Prostate gland (tissue), 2 donors: ENCODE measurements around the gene DPH1. TPM values are rescaled to one million over a fixed set of nuclear protein-coding genes. Genes with fewer than 3 reads are reported as not detected.

Source experiments
- DNase-seq: peaks from one replicate; pipeline ENCODE4 v3.0.0-alpha.2; 2019; ENCODE audit warnings: low spot score
- H3K27ac ChIP-seq, 2 donors: fragments of 200-600 bp; sonication (generic); 2 replicates each; pipeline ENCODE4 v1.5.1; 2017 to 2019
- H3K27me3 ChIP-seq: fragments of 200-600 bp; sonication (generic); replicated peaks from 2 replicates; pipeline ENCODE4 v1.5.1; 2019; ENCODE audit not compliant: insufficient read depth
- H3K36me3 ChIP-seq, 2 donors: fragments of 200-600 bp; sonication (generic); 1 replicate in 1 of 2; 2 replicates in 1 of 2; pipeline versions ENCODE4 v1.5.1 to v1.8.1; 2017 to 2019
- H3K4me1 ChIP-seq: fragments of 200-600 bp; sonication (generic); replicated peaks from 2 replicates; pipeline ENCODE4 v1.5.1; 2019
- H3K4me3 ChIP-seq, 2 donors: fragments of 200-600 bp; sonication (generic); 2 replicates each; pipeline ENCODE4 v1.5.1; 2017 to 2019
- H3K9me3 ChIP-seq: fragments of 200-600 bp; sonication (generic); 2 replicates; pipeline ENCODE4 v1.5.1; 2017
- POLR2A ChIP-seq: fragments of 450-650 bp; IDR thresholded peaks from one replicate; pipeline ENCODE4 v1.6.1; 2016; ENCODE audit warnings: antibody characterized with exemption, mild to moderate bottlenecking
- POLR2AphosphoS5 ChIP-seq: sonication (generic); formaldehyde crosslinking; IDR thresholded peaks from one replicate; pipeline ENCODE4 v1.6.1; 2017; ENCODE audit warnings: antibody characterized with exemption
- WGBS: methylation state at CpG from one replicate; pipeline ENCODE4 v1.1.5; 2018; 5-methylcytosine and 5-hydroxymethylcytosine counted together
- intact Hi-C: fragments of 100-400 bp; cut with DNase I; formaldehyde crosslinking; loops from one replicate; pipeline ENCODE4 v1.14.2; 2022
- total RNA-seq, 2 donors: library from RNA; depleted of rRNA; stranded (reverse); fragments of >200 nt; gene quantifications; one replicate each; pipeline ENCODE4 v1.1.0, GENCODE V29; 2016
- TF ChIP-seq, protein P1 (sequence below), 4 experiments: fragments of 200-600 bp in 2 of 4; fragments of 450-650 bp in 2 of 4; sonication (generic) in 2 of 4; IDR thresholded peaks; 1 replicate in 3 of 4; 2 replicates in 1 of 4; pipeline ENCODE4 v1.5.1; 2016 to 2019; ENCODE audit warnings: antibody characterized with exemption in 4 of 4, mild to moderate bottlenecking in 2 of 4, moderate library complexity in 2 of 4

DPH1 gene
- total RNA-seq, 2 donors from 2014 or later: 61.4 to 84.1 TPM

DNA sequence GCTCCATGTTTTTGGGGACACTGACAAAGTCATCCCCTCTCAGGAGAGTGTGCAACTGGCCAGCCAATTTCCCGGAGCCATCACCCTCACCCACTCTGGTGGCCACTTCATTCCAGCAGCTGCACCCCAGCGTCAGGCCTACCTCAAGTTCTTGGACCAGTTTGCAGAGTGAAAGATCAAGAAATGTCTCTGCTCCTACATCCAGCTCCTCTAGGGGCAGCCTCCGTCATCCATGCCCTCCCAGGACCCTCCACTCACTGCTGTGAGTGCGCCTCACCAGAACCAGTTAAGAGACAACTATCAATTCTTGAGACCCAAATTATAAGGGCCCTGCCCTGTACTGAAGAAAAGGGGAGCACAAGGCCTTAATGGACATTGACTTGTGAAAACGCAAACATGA is 13.0 kb downstream of the DPH1 start:
- 75% methylated on average over 5 of the region's 5 CpGs for WGBS
- peaks cover 8% of the 10 kb centered on the region for H3K4me1 ChIP-seq
- DNase-seq: no peak
- H3K27me3 ChIP-seq: no peaks in the 10 kb centered on the region
- no peaks in the 10 kb centered on the region for H3K36me3 ChIP-seq
- H3K4me3 ChIP-seq: peak overlapping the region in 1 of 2 donors; percentile 66
- intact Hi-C loops: loop anchor here (5.0 kb wide), 1 partner anchor 136 kb away; no protein-coding TSS in a partner anchor
- peak overlapping the region; percentile 86 to 89 for H3K27ac ChIP-seq
- TF ChIP-seq POLR2A (no peak), POLR2AphosphoS5 (no peak)
- TF ChIP-seq, protein P1, sequence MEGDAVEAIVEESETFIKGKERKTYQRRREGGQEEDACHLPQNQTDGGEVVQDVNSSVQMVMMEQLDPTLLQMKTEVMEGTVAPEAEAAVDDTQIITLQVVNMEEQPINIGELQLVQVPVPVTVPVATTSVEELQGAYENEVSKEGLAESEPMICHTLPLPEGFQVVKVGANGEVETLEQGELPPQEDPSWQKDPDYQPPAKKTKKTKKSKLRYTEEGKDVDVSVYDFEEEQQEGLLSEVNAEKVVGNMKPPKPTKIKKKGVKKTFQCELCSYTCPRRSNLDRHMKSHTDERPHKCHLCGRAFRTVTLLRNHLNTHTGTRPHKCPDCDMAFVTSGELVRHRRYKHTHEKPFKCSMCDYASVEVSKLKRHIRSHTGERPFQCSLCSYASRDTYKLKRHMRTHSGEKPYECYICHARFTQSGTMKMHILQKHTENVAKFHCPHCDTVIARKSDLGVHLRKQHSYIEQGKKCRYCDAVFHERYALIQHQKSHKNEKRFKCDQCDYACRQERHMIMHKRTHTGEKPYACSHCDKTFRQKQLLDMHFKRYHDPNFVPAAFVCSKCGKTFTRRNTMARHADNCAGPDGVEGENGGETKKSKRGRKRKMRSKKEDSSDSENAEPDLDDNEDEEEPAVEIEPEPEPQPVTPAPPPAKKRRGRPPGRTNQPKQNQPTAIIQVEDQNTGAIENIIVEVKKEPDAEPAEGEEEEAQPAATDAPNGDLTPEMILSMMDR (IDR thresholded peaks at IDR 0.05): no peak
- no peaks in the 10 kb centered on the region for H3K9me3 ChIP-seq

DNA sequence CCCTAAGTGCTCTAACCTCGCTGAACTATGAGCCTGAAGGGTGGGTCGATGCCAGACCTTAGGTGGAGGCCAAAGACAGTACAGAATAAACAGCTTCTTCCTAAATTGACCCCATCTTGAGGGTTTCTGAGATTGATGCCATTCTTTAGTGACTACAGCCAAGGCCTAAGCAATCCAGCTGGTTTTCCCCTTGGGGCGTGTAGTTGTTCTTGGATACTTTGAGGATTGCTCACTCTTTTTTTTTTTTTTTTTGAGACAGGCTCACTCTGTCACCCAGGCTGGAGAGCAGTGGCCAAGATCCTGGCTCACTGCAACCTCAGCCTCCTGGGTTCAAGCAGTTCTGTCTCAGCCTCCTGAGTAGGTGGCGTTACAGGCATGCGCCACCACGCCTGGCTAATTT is 13.8 kb downstream of the DPH1 start:
- H3K36me3 ChIP-seq: no peaks in the 10 kb centered on the region
- WGBS: 80% methylated on average over 6 of the region's 6 CpGs
- no peak overlapping the region for H3K27ac ChIP-seq
- intact Hi-C loops: loop anchor here (5.0 kb wide), 1 partner anchor 136 kb away; no protein-coding TSS in a partner anchor
- DNase-seq: no peak
- H3K4me3 ChIP-seq: no peak overlapping the region
- H3K4me1 ChIP-seq: peaks cover 8% of the 10 kb centered on the region
- no peaks in the 10 kb centered on the region for H3K27me3 ChIP-seq
- no peaks in the 10 kb centered on the region for H3K9me3 ChIP-seq
- TF ChIP-seq, protein P1 (IDR thresholded peaks at IDR 0.05): no peak
- TF ChIP-seq POLR2A (no peak), POLR2AphosphoS5 (no peak)

DNA sequence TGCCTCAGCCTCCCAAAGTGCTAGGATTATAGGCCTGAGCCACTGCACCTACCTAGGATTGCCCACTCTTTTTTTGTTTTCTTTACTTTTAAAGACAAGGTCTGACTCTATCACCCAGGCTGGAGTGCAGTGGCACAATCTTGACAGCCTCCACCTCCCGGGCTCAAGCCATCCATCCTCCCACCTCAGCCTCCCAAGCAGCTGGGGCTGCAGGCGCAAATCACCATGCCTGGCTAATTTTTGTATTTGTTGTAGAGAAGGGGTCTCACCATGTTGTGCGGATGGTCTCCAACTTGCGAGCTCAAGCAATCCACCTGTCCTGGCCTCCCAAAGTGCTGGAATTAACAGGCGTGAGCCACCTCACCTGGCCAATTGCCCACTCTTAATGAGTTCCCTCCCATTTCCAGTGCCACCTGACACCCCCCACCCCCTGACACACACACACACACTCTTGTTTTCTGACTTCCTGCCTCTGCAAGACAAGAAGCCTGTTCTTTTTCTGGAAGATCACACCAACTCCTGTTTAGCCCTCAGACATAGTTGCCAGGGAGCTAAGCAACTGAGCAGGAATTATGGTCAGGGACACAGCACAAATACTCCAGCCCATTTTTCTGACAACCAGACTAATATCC is 14.4 kb downstream of the DPH1 start:
- intact Hi-C loops: loop anchor here (5.0 kb wide), 1 partner anchor 137 kb away; no protein-coding TSS in a partner anchor
- H3K4me3 ChIP-seq: no peak overlapping the region
- no peak overlapping the region for H3K27ac ChIP-seq
- 95% methylated on average over 5 of the region's 5 CpGs for WGBS
- no peaks in the 10 kb centered on the region for H3K9me3 ChIP-seq
- H3K36me3 ChIP-seq: no peaks in the 10 kb centered on the region
- H3K27me3 ChIP-seq: no peaks in the 10 kb centered on the region
- H3K4me1 ChIP-seq: peaks cover 8% of the 10 kb centered on the region
- no peak for DNase-seq
- TF ChIP-seq, protein P1 (IDR thresholded peaks at IDR 0.05): no peak
- TF ChIP-seq POLR2A (no peak), POLR2AphosphoS5 (no peak)

DNA sequence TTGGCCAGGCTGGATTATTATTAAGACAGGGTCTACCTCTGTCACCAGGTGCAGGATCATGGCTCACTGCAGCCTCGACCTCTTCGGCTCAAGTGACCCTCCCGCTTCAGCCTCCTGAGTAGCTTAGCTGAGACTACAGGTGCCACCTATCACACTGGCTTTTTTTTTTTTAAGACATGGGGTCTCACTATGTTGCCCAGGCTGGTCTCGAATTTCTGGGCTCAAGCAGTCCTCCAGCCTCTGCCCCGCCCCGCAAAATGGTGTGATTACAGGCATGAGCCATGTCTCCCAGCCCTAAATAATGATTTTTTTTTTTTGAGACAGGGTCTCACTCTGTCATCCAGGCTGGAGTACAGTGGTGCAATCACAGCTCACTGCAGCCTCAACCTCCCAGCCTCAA is 17.6 kb downstream of the DPH1 start:
- H3K27ac ChIP-seq: no peak overlapping the region
- 97% methylated on average over 6 of the region's 6 CpGs for WGBS
- H3K4me1 ChIP-seq: peaks cover 10% of the 10 kb centered on the region
- no peaks in the 10 kb centered on the region for H3K9me3 ChIP-seq
- TF ChIP-seq POLR2AphosphoS5 (no peak), POLR2A (no peak)
- TF ChIP-seq, protein P1 (IDR thresholded peaks at IDR 0.05): no peak
- no peak overlapping the region for H3K4me3 ChIP-seq
- no peak for DNase-seq
- no peaks in the 10 kb centered on the region for H3K27me3 ChIP-seq
- intact Hi-C loops: no loop called here
- H3K36me3 ChIP-seq: no peaks in the 10 kb centered on the region

DNA sequence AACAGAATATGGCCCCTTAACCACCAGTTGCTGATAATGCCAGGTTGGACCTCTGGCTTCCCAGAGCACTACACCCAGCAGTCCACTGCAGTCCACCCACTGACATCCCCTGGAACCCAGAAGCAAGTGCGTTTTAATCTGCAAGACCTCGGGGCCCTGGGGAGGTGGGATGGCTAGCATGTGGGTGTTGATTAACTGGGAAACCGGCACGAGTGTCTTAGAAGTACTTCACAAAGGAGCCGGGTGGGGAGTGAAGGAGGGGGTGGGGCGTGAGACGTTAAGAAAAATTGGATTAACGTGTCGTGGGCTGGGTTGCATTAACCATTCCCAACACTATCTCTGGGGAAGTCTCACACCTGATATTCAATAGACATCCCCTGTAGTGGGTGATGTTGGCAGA is 18.9 kb downstream of the DPH1 start:
- DNase-seq: no peak
- WGBS: 10% methylated on average over 9 of the region's 9 CpGs
- Histone ChIP-seq H3K36me3 (no peaks in the 10 kb centered on the region), H3K27me3 (no peaks in the 10 kb centered on the region), H3K27ac (no peak overlapping the region), H3K4me1 (peaks cover 4% of the 10 kb centered on the region), H3K9me3 (no peaks in the 10 kb centered on the region), H3K4me3 (peak overlapping the region in 1 of 2 donors; percentile 65)
- intact Hi-C loops: no loop called here
- no peak for TF ChIP-seq POLR2A
